GM19099 (cell line): ENCODE measurements around the gene STEAP1B.

Source experiments
- POLR2A ChIP-seq: IDR thresholded peaks from 3 replicates; pipeline ENCODE4 v1.6.1; 2011; ENCODE audit warnings: low read depth; ENCODE audit not compliant: insufficient read length; ENCODE audit errors: extremely low read depth

STEAP1B gene

GRCh38 chr7:22417349-22417748 is 82.6 kb downstream of the STEAP1B start:
- TF ChIP-seq POLR2A = no peak

DNA sequence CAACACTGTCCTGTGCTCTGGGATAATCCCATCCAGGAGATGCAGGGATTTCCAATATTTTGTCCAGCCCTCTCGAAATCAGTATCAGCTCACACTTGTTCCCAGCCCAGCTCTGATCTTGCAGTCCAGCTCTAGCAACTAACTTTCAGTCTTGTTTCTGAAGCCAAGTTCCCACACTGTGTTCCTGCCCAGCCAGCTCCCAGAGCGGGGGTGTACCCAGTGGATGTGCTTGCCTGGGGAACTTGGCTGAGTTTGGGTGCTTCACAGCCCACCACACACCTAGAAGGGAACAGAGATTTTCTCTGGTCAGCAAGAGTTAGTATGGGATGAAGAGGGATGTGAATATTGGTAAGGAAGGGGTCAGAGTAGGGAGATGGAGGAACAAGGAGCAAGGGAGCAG is 85.6 kb downstream of the STEAP1B start:
- no peak for TF ChIP-seq POLR2A

- TF ChIP-seq POLR2A = no peak
Measured at GRCh38 chr7:22413211-22413610, 86.8 kb downstream of the STEAP1B start.

DNA sequence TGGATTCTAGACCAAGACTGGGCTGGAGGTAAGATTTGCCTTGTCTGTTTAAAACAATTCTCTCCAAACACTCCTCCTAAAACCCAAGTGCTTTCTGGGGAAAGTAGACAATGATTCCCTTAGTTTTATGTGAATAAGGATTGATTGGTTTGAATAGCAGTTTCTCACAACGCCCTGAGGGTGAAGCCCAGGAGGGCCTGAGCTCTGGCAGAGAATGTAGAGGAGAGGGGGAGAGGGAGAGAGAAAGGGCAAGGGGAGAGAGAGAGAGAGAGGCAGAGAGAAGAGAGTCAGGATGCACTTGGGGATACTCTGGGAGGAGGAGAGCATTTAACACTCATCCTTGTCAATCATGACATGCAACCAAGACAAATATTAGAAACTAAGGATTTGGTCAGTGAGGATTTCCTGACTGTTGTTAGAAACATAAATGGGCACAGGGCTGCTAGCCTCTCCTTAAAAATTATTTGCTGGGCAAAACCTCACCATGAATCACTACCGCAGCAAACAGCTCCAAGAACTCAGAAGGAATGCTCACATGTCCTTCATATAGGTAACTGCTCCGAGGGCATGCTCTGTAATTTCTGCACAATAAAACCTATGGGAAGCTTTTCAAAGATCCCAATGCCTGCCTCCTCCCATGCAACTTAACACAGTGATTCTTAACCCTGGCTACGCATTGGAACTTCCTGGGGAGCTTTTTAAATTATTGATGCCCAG is 87.9 kb downstream of the STEAP1B start:
- no peak for TF ChIP-seq POLR2A

GRCh38 chr7:22406715-22407114 is 93.3 kb downstream of the STEAP1B start:
- TF ChIP-seq POLR2A = no peak

DNA sequence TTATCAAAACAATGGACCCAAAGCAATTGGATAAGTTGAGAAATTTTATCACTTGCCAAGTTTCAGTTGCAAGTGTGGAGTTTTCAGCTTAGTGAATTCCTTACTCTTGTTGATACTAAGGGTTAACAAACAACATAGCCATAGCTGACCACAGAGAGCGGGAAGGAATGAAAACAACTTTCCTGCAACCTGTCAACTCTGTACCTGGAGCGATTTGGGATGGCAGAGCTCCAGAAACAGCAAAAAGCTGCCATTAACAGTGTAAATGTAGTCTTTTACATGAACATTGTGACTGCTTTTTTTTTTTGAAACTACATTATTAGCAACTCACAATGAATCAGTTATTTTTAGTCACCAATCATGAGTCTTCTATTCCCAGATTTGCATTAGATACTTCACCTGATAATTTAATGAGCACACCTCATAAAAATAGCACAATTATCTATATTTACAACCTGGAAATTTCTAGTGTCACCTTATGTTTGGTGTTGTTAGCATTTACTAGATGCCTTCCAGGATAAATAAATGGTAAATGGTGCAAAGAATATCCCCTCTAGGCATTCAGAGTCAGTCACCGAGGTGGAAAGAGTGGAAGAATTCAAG is 95.5 kb downstream of the STEAP1B start:
- no peak for TF ChIP-seq POLR2A

- TF ChIP-seq POLR2A = no peak
Measured at GRCh38 chr7:22403344-22403743, 96.6 kb downstream of the STEAP1B start.

- no peak for TF ChIP-seq POLR2A
Measured at GRCh38 chr7:22402250-22402649, 97.7 kb downstream of the STEAP1B start.

DNA sequence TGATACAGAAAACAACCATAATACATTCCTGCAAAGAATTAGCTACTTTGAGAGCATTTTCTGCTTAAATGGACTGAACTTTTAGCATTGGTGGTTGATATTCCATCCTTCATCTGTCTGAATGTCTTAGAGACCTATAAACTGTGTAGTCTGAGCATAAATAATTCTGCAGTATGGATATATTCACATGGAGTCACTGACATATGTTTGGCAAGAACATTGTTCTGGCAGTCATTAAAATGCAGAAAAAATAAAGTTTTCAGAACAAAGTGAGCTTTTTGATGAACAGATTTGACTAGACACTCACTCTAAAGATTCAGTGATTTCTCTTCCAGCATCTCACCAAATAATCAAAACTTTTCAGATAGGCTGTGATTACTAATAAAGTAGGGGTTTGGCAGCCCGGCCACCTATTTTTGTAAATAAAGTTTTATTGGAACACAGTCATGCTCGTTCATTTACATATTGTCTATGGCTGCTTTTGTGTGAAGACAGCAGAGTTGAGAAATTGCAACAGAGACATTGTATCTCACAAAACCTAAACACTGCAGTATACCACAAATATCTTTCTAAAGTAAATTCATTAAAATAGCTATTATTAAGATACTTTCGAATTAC is 98.9 kb downstream of the STEAP1B start:
- no peak for TF ChIP-seq POLR2A

- no peak for TF ChIP-seq POLR2A
Measured at GRCh38 chr7:22400150-22400814, 99.7 kb downstream of the STEAP1B start.

DNA sequence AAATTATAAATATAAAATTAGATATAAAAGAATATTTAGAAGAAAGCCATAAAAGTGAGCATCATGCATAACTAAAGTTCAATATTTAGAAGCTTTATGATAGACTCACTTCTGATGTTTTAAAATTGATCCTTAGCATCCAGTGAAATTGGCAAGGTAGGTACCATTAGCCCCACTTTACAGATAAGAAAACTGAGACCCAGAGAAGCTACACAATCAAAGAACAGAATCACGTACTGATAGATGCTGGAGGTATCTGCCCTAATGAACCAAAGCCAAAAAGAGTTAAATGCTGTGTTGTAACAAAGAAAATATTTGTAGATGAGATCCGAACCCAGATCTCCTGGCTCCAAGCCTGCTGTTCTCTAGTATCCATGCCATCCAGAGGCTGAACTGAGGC is 100.4 kb downstream of the STEAP1B start:
- no peak for TF ChIP-seq POLR2A

DNA sequence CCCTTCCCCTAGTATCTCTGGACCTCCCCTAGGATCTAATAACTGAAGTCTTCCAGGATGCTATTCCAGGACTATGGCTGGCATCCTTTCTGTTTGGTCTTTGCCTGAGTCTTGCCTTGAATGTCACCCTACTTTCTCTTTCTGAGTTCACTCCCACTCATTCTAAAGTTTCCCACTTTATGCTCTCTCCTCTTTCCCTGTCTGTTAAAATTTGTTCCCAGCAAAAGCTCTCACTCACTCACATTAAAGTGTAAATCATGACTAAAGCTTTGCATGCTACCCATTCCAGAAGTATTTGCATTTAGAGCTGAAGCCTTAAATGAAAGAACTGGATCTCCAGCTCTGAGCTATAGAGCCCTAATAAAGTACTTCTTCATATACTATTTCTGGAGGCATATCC is 100.9 kb downstream of the STEAP1B start:
- no peak for TF ChIP-seq POLR2A

GRCh38 chr7:22397981-22398380 is 102.0 kb downstream of the STEAP1B start:
- TF ChIP-seq POLR2A = no peak

DNA sequence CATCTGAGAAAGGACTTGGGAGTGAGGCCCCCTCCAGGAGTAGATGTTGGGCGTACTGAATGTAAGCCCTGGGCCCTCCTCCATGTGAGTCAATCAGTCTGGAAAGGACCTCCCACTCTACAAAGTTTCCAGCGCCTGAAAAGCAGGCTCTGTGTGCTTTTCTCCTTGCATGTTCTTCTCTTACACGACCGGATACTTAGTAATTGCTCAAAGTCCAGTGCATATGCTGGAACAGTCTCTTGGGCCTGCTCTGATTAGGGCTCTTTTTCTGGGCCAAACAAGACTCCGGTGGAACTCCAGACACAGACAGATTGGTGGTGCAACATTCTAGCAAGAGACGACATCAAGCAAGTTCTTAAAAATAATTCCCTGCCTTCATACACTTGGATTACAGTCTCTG is 104.8 kb downstream of the STEAP1B start:
- TF ChIP-seq POLR2A = no peak

DNA sequence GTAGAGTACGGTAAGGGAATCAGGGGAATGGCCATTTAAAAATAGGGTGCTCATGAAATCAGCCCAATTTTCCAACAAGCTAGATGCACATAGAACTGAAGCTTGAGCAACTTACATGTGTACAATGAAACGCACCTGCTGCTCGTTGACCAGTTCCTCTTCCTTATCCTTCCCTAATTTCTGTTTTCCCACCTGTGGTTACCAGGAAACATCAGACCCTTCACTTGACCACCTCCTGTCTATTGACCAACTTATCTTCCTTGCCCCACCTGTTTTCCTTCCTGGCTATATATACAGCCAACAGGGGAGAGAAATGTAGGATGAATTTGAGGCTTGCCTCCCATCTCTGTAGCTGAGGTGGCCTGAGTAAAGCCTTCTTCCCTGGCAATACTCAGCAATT is 105.2 kb downstream of the STEAP1B start:
- no peak for TF ChIP-seq POLR2A
